Measurements from ENCODE around the gene ADNP. TPM values are rescaled to one million over a fixed set of nuclear protein-coding genes. Genes with fewer than 3 reads are reported as not detected.
"Not testable (repeated sequence)": the region's sequence is repeated elsewhere in the genome, so short reads cannot be mapped to it uniquely, and the experiment has no call there.

Gene ADNP
- polyA plus RNA-seq, 3 donors: 114 to 155 (median 130) TPM

DNA sequence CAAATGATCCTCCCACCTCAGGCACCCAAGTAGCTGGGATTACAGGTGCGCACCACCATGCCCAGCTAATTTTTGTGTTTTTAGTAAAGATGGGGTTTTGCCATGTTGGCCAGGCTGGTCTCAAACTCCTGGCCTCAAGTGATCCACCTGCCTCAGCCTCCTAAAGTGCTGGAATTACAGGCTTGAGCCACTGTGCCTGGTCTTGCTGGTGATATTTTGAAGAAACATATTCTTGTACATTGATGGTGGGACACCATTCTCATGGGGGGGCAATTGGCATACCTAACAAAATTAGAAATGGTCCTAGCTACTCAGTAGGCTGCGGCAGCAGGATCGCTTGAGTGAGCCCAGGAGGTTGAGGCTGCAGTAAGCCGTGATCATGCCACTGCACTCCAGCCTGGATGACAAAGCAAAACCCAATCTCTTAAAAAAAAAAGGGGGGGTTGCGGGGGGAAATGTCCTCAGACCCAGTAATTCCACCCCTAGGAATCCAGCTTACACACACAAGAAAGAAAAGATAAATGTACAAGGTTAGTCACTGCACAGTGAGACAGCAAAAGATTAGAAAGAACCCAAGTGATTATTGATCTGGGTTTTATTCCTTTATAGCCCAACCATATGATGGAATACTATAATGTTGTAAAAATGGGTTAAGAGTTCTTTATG lies 49.3 kb downstream of the ADNP start:
- not testable (repeated sequence) for DNase-seq (ENCODE audit: extremely low read depth in 1 of 11, low read depth in 9 of 11, low spot score in 4 of 11)

DNA sequence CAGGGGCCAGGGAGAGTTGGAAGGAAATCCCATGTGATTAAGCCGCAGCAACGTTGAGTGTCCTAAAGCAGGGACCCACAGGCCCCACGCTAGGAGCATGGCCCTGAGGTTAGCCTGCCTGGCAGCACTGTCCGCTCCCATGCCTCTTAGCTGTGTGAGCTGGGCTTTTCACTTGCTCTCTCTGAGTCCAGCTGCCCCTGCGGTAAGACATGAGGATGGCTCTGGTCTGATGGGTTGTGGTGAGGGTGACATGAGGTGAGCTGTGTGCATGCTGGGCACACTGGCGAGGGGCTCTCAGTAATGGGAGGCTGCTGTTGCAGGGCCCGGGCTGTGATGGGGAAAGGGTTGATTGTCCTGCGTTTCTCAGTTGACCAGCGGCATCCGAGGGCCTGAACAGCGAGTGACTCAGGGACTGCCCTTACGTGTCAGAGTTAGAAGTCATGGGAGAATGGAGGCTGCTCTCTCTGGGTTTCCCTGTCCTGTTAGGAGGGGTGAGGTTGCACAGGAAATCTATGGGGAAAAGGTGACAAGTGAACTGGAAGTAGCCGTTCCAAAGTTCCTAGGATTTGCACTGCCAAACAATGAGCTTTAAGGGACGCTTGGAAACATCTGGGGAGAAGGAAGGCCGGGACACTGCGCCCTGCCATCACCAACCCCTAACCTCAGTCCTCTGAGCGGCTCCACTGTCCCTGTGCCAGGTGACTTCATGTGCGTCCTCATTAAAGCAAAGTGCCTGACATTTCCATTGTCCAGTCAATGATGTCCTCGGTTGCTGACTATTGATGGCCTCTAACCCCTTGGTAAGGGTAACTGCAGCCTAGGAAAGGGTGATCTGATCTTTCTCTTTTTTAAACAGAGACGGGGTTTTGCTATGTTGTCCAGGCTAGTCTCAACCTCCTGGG lies 51.3 kb downstream of the ADNP start:
- DNase-seq (ENCODE audit: extremely low read depth in 1 of 11, low read depth in 9 of 11, low spot score in 4 of 11): no peak

DNA sequence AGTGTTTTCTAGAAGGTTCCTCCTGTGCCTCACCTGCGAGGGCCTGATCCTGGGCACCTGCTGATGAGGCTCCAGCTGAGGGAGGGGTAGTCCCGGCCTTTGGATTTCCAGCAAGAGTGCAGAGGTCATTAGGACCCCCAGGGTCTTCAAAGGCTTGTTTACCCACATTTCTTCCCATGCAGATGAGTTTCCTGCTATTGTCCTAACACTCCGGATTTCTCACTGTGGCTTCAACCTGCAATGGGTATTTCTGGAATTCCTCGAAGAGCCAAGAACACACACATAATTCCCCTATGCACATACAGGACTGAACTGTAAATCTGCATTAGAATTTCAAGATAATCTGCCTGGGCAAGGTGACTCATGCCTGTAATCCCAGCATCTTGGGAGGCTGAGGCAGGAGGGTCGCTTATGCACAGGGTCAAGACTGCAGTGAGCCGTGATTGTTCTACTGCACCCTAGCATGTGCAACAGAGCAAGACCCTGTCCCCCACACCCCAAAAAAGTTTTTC lies 53.9 kb downstream of the ADNP start:
- no peak for DNase-seq (ENCODE audit: extremely low read depth in 1 of 11, low read depth in 9 of 11, low spot score in 4 of 11)

DNA sequence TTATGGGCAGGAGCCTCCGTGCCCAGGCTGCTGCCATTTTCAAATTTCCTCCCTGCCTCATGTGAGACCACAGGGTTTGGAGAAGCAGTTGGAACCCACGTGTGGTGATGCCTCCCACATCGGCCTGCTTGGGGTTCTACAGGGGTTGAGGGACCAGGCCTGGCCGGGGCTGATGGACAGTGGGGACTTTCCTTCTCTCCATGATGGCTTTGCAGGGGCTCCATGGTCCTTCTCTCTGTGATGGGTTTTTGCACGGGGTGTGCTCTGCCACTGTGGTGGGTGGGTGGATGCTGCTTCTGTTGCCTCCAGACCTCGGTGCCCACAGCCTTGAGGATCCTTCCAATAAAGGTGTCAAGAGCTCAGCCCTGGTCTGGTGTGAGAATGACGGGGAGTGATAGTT lies 54.4 kb downstream of the ADNP start:
- no peak for DNase-seq (ENCODE audit: extremely low read depth in 1 of 11, low read depth in 9 of 11, low spot score in 4 of 11)

DNA sequence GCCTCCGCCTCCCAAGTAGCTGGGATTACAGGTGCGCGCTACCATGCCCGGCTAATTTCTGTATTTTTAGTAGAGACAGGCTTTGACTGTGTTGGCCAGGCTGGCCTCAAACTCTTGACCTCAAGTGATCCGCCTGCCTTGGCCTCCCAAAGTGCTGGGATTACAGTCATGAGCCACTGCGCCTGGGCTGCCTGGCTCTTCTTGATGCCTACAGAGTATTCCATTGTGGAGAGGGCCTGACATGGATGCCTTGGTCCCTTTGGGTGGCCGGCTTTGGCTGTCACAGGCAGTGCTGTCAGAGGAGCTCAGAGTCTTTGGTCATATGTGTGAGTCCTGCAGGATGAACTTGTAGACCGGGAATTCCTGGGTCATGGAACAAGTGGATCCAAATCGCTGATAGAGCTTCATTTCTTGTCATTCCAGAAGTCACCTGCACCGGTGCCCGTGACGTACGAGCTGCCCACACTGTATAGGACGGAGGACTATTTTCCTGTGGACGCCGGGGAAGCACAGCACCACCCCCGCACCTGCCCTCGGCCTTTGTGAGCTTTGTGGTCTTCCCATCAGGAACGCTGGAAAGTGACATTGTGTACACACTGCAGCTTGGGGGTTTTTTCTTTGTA lies 55.1 kb downstream of the ADNP start:
- DNase-seq (ENCODE audit: extremely low read depth in 1 of 11, low read depth in 9 of 11, low spot score in 4 of 11): no peak

DNA sequence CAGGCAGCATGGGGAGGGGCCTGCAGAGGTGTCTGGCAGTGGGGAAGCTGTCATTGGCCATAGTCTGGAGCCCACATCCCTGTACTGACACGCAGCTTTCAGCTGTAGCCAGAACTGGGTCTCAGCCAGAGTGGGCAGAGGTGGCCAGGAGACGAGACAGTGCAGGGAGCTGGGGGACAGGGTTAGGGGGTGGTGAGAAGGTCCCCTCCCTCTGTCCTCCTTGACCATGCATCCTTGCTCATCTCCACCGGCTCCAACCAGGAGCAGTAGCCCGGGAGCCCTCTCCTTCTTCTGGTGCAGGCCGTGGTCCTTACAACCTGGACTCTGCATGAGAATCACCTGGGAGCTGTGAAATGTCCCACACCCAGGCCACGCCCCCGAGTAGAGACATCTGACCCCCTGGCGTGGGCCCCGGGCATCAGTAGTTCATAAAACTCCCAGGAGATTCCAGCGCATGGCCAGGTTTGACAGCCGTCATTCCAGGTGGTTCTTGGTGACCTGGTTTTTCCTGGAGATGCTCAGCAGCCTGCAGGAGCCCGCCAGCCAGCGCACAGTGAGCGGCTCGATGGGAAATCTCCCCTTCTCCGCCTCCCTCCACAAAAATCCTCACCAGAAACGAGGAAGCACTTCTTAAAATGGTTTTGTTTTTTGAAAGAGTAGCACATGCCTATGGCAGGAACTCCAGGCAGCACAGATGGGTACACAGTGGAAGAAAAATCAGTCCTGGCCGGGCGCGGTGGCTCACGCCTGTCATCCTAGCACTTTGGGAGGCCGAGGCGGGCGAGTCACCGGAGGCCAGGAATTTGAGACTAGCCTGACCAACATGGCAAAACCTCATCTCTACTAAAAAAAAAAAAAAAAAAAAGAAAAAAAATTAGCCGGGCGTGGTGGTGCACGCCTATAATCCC lies 56.2 kb downstream of the ADNP start:
- no peak for DNase-seq (ENCODE audit: extremely low read depth in 1 of 11, low read depth in 9 of 11, low spot score in 4 of 11)

DNA sequence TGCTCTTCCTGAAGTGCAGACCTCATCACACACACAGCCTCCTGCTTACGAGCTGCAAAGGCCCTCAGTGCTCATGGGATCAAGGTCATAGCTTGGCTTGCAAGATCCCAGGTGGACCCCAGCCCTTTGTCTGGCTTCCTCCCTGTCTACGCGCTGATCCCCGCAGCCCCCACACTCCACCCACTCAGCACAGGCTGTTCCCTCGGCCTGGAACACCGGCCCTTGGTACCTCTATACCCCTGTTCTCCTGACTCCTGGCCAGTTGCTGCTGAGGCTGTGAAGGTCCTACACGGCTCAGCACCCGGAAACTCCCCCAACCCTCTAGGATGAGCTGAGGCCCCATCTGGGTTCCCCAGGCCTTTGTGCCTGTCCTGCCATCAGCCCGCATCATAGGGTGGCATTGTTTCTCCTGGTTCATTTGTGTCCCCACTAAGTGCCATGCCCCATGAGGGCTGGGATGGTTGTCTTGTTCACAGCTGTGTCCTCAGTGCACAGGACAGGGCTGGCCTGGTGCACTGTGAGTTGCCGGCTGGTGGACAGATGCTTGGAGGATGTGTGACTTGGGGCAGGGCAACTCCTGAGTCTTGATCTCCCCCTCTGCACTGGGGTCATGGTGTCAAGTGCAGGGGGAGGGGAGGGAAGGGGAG lies 57.0 kb downstream of the ADNP start:
- DNase-seq (ENCODE audit: extremely low read depth in 1 of 11, low read depth in 9 of 11, low spot score in 4 of 11): no peak

DNA sequence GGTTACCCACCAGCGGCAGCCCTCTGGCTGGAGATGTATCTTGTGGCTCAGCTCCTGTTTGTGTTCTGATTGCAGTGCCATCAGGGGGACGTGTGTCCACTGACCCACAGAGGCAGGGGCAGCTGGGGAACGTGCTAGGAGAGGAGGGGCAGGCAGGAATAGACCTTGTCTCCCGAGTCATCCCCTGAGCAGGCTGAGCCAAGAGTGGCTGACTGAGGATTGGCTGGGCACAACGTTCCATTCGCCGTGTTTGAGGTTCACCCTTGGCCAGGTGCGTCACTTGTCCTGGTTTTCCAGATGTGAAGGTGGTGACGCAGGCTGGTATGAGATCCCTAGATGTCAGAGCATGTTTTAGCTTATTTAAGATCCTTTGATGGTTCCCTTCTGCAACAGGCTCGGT lies 57.7 kb downstream of the ADNP start:
- no peak for DNase-seq (ENCODE audit: extremely low read depth in 1 of 11, low read depth in 9 of 11, low spot score in 4 of 11)

DNA sequence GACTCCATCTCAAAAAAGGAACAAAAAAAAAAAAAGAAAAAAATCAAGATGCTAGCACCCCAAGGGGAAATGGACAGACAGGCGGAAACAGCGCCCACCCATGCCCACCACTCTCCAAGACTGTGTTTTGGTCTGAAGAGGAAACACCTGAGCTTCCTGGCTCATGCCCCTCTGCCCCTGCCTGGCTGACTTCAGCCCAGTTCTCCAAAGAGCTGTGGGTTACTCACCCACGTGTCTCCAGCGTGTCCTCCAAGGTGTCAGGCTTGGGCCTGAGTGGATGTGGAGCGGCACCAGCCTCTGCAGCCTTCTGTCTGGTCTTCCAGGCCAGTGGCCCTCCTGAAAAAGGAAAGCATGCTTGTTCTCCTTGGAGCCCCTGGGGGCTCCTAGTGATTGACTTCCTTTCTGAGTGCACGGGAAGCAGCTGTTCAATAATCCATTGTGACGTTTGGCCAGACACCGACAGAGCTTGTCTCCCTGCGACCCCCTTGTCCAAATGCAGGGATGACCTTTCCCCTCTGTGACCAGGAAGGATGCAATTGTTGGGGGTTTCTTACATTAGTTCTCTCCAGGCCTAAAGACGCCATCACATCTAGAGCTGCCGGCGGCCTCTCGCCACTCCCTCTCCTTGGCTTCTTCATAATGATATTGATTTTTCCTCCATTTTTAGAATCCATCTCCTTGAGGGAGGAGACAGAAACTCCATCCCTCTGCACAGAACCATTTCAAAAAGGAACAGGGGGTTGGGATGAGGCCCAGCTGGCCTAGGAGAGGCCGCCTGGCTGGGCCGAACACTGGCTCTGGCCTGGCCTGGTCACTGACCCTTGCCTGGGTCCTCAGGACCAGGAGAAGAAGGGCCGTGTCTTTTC lies 58.4 kb downstream of the ADNP start:
- no peak for DNase-seq (ENCODE audit: extremely low read depth in 1 of 11, low read depth in 9 of 11, low spot score in 4 of 11)

DNA sequence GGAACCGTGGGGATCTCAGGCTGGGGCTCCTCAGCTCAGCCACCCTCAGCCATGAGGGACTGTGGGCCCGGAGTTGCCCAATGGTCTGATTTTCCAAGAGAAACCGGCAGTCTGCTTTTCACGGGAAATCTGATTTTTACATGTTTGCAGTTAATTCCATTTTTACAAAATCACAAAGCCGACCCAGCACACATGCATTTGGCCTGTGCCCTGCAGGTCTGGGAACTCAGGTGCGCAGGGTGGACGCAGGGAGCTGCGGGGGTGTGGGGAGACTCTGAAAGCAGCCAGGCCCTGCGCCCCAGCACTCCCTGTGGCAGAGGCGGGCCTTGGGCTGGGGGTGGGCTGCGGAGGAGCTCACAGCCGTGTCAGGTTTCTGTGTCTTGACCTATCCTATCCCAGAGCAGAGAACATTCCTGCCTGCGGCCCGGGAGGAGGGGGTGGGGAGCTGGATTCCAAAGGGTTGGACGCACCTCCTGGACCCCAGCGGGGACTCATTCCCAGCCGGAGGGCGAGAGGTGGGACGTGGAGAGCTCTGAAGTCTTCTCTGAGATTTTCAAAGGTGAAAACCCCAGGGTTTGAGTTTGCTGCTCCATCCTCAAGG lies 60.6 kb downstream of the ADNP start:
- DNase-seq (ENCODE audit: extremely low read depth in 1 of 11, low read depth in 9 of 11, low spot score in 4 of 11): peak in 10 of 11 donors; percentile 35 to 84 (median 67)

DNA sequence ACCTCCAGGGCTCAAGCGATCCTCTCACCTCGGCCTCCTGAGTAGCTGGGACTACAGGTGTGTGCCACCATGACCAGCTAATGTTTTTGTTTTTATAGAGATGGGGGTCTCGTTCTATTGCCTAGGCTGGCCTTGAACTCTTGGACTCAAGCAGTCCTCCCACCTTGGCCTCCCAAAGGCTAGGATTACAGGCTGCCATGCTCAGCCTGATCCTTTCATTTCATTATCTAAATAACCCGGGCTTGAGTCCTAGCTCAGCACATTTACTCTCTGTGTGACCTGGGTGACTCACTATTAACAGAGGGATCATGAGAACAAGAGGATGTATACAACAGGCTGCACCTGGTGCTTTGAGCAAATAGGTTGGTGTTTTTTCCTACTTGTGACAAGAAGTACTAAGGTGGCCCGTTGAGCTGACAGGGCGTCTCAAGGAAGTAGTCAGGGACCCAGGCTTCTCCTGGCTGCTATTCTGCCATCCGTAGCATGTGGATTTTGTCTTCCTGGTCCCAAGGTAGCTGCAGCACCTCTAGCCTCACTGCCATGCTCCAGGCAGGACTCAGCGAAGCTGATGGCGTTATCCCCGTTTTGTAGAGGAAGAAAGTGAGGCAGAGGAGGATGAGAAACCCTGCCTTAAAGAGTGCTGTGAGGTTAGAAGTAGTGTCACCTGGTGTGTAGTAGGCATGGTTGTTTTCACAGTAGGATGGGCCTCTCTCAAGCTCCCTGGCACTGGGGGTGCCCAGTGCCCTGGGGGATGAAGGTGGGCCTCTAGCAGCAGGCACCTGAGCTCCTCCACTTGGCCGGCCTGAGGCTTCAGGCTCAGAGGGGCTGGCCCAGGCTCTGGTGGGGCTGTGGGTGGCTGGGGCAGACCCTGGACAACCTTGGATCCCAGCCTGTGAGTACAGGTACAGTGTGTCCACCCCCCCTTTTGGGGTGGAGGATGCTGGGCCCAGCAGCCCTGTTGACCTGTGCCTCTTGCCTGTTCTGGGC lies 62.4 kb downstream of the ADNP start:
- no peak for DNase-seq (ENCODE audit: extremely low read depth in 1 of 11, low read depth in 9 of 11, low spot score in 4 of 11)

DNA sequence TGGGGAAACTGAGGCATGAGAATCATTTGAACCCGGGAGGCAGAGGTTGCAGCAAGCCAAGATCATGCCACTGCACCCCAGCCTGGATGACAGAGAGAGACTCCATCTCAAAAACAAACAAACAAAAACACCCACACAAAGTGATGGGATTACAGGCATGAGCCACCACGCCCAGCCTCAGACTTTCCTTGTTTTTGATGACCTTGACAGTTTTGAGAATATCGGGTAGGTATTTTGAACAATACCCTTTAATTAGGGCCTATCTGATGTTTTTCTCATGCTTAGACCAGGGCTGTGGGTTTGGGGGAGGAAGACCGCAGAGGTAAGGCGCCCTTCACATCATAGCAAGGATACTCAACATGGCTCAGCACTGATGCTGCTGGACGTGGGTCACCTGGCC lies 63.4 kb downstream of the ADNP start:
- no peak for DNase-seq (ENCODE audit: extremely low read depth in 1 of 11, low read depth in 9 of 11, low spot score in 4 of 11)

DNA sequence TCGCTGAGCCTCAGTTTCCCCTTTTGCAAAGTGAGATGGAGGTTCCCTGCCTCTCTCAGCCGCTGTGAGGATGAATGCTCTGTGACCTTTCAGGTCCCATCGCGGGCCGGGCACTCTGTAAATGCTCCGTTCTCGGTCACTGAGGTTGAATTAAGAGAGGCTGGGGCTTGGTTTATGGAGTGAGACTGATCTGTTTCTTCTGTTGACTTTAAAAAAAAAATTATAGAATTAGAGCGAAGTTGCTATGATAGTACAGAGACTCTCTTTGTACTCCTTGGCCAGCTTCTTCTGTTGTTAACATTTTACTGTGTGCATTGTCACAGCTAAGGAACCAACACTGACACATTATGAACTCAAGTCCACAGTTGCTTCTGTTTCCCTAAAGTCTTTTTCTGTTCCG lies 64.4 kb downstream of the ADNP start:
- DNase-seq (ENCODE audit: extremely low read depth in 1 of 11, low read depth in 9 of 11, low spot score in 4 of 11): no peak

DNA sequence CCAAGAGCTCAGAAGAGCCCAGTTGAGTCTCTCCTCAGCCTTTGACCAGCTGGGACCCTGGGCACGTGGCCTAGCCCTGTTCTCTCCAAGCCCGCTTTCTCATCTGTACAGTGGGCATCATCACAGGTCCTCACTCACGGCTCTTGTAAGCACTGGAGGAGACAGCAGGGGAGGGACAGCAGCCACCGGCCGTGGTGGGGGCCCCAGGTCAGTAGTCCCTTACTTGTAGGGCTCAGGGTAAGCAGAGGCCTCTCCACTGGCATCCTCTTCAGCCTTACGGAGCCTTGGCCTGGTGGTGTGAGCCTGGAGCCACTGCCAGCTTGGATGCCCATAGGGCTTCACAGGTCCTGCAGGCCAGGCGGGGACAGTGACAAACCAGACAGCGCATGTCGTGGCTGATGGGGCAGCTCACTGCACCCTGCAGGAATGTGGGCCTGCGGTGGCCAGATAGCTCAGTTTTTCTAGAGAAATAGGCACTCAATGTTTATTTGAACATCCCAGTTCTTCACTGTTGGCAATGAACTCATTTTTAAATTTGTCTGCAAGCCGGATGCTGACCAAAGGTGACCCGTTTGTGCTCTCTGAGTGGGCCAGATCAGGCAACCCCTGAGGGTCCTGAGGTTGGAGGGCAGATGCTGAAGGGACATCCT lies 65.1 kb downstream of the ADNP start:
- no peak for DNase-seq (ENCODE audit: extremely low read depth in 1 of 11, low read depth in 9 of 11, low spot score in 4 of 11)

DNA sequence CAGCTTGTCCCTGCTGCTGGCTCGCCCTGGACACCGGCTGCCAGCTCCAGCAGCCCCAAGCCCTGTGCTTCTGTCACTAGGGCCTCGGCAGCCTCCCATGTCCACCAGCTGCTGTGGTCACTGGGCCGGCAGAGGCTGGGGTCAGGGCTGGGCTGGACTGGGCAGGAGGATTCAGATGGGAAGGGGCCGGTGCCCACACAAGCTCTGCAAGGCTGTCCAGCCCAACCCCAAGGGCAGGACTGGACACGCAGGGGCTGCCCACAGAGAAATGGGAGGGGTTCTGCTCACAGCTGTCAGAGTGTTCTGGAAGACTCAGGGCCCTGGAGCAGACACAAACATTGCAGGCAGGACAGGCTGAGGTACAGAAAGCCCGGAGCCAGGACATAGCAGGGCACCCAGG lies 65.6 kb downstream of the ADNP start:
- DNase-seq (ENCODE audit: extremely low read depth in 1 of 11, low read depth in 9 of 11, low spot score in 4 of 11): no peak

DNA sequence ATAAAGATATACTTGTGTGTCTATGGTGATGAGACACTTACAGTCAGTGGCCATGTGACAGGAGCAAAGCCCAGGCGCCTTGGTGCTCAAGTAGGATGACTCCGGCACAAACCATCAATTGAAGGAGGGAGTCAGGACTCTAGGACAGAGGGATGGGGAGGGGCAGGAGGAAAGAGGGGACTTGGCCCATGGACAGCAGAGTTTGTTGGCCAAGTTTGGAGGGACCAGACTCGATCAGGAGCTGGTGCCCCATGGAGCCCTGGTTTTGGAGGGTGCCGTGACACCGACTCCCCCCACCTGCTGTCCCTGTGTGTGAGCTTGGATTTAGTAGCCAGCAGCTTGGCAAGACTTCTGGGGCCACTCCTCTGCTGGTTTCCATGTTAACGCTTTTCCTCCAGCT lies 66.1 kb downstream of the ADNP start:
- no peak for DNase-seq (ENCODE audit: extremely low read depth in 1 of 11, low read depth in 9 of 11, low spot score in 4 of 11)
